ENCODE measurements around the gene SLC25A12. TPM values are rescaled to one million over a fixed set of nuclear protein-coding genes. Genes with fewer than 3 reads are reported as not detected.
A peak's percentile ranks its signal among the peaks of the same experiment; 100 is the strongest.

The SLC25A12 gene
- total and polyA plus RNA-seq, 11 donors: 45.8 to 128 (median 117) TPM

GRCh38 chr2:171807831-171808393 lies 86.1 kb downstream of the SLC25A12 start:
- H3K27ac ChIP-seq: no peak overlapping the region
- 62 to 75% (median 69%) methylated on average over 5 of the region's 5 CpGs for WGBS, 4 donors
- H3K4me1 ChIP-seq: peaks cover 0 to 8% (median 0%) of the 10 kb centered on the region in 12 donors
- DNase-seq: no peak
- H3K9me3 ChIP-seq: no peaks in the 10 kb centered on the region
- peaks cover 0 to 68% (median 48%) of the 10 kb centered on the region in 9 donors for H3K36me3 ChIP-seq
- peak in 3 of 4 donors; percentile 13 to 36 (median 33) for ATAC-seq
- TF ChIP-seq POLR2A (IDR thresholded peaks at IDR 0.05): no peak
- no peak for TF ChIP-seq CTCF (IDR thresholded peaks at IDR 0.05)
- H3K27me3 ChIP-seq: no peaks in the 10 kb centered on the region
- intact Hi-C loops (cut with DNase I): no loop called here
- no peak overlapping the region for H3K4me3 ChIP-seq

GRCh38 chr2:171807119-171807518 lies 86.9 kb downstream of the SLC25A12 start:
- no peak for ATAC-seq
- no peak for TF ChIP-seq POLR2A (IDR thresholded peaks at IDR 0.05)
- no peak for TF ChIP-seq CTCF (IDR thresholded peaks at IDR 0.05)

GRCh38 chr2:171804456-171804855 lies 89.6 kb downstream of the SLC25A12 start:
- Histone ChIP-seq H3K4me1 (peaks cover 0 to 6% (median 0%) of the 10 kb centered on the region in 12 donors), H3K27ac (no peak overlapping the region), H3K4me3 (no peak overlapping the region), H3K36me3 (peaks cover 0 to 71% (median 40%) of the 10 kb centered on the region in 9 donors), H3K9me3 (no peaks in the 10 kb centered on the region), H3K27me3 (no peaks in the 10 kb centered on the region)
- ATAC-seq: no peak
- WGBS, 4 donors: 97 to 99% (median 98%) methylated on average over 3 of the region's 3 CpGs
- no peak for DNase-seq
- intact Hi-C loops (cut with DNase I): no loop called here
- TF ChIP-seq CTCF (IDR thresholded peaks at IDR 0.05) (no peak), POLR2A (IDR thresholded peaks at IDR 0.05) (no peak)

More at GRCh38 chr2:171807119-171807518, 86.9 kb downstream of the SLC25A12 start:
- no peaks in the 10 kb centered on the region for H3K27me3 ChIP-seq
- no peak overlapping the region for H3K4me3 ChIP-seq
- H3K36me3 ChIP-seq: peaks cover 0 to 66% (median 44%) of the 10 kb centered on the region in 9 donors
- intact Hi-C loops (cut with DNase I): no loop called here
- no peak for DNase-seq
- 17 to 33% (median 21%) methylated on average over 3 of the region's 3 CpGs for WGBS, 4 donors
- no peak overlapping the region for H3K27ac ChIP-seq
- peaks cover 0 to 8% (median 0%) of the 10 kb centered on the region in 12 donors for H3K4me1 ChIP-seq
- H3K9me3 ChIP-seq: no peaks in the 10 kb centered on the region

- intact Hi-C loops (cut with DNase I): no loop called here
- Histone ChIP-seq H3K36me3 (peaks cover 0 to 71% (median 34%) of the 10 kb centered on the region in 9 donors), H3K27me3 (no peaks in the 10 kb centered on the region), H3K4me3 (no peak overlapping the region), H3K9me3 (no peaks in the 10 kb centered on the region), H3K27ac (no peak overlapping the region), H3K4me1 (peaks cover 0 to 6% (median 0%) of the 10 kb centered on the region in 12 donors)
- DNase-seq (no peak), ATAC-seq (no peak)
- TF ChIP-seq POLR2A (IDR thresholded peaks at IDR 0.05): no peak
- no peak for TF ChIP-seq CTCF (IDR thresholded peaks at IDR 0.05)
- 68 to 79% (median 71%) methylated on average over 5 of the region's 5 CpGs for WGBS, 4 donors
These were observed 90.3 kb downstream of the SLC25A12 start for GRCh38 chr2:171803757-171804156.
